ENCODE data around the gene ATP5F1A. TPM values are rescaled to one million over a fixed set of nuclear protein-coding genes. Genes with fewer than 3 reads are reported as not detected.

ATP5F1A gene
- total RNA-seq, 1 experiment from 2014 or later = 298 TPM

GRCh38 chr18:46042571-46043123 is 55.4 kb downstream of the ATP5F1A start:
- Histone ChIP-seq H3K4me3 (ENCODE audit: low read depth in 2 of 2, low read length in 2 of 2) (no peak overlapping the region), H3K9me3 (ENCODE audit: control insufficient read depth, insufficient read depth, low read depth, low read length) (no peaks in the 10 kb centered on the region), H3K27ac (ENCODE audit: low read length) (no peak overlapping the region), H3K4me1 (ENCODE audit: control insufficient read depth, insufficient read depth, low read length) (no peaks in the 10 kb centered on the region), H3K27me3 (ENCODE audit: control insufficient read depth, insufficient read depth, low read length) (no peaks in the 10 kb centered on the region), H3K36me3 (ENCODE audit: control insufficient read depth, insufficient read depth, low read length) (no peaks in the 10 kb centered on the region)
- BruUV-seq (replicated peaks) = no TSS peak
- ChIA-PET POLR2A (no interaction called here), CTCF (no interaction called here)
- no peak for ATAC-seq
- intact Hi-C loops (cut with micrococcal nuclease; ENCODE audit: unreplicated experiment) (no loop called here), in situ Hi-C loops (cut with HindIII; ENCODE audit: low pct_unique_long_range_greater_than_20kb, low sequenced_read_pairs) (no loop called here)
- no peak for DNase-seq (ENCODE audit: low read depth, low spot score)
- TF ChIP-seq POLR2AphosphoS5 (IDR thresholded peaks at IDR 0.05; ENCODE audit: low read depth, low read length) (no peak), REST (IDR thresholded peaks at IDR 0.05; ENCODE audit: insufficient read depth in 1 of 2, low read depth in 2 of 2, low read length in 1 of 2) (no peak), TCF7L2 (IDR thresholded peaks at IDR 0.05; ENCODE audit: low read depth, low read length) (no peak), CTCF (IDR thresholded peaks at IDR 0.05) (no peak), SIN3A (IDR thresholded peaks at IDR 0.05; ENCODE audit: borderline replicate concordance, insufficient read depth, low read depth, low read length) (no peak)

- POLR2A ChIA-PET = no interaction called here
- BruUV-seq (replicated peaks) = no TSS peak
- ATAC-seq (no peak), DNase-seq (ENCODE audit: low read depth, low spot score) (no peak)
- CTCF ChIA-PET = no interaction called here
- H3K4me1 ChIP-seq (ENCODE audit: control insufficient read depth, insufficient read depth, low read length) = no peaks in the 10 kb centered on the region
- intact Hi-C loops (cut with micrococcal nuclease; ENCODE audit: unreplicated experiment) (no loop called here), in situ Hi-C loops (cut with HindIII; ENCODE audit: low pct_unique_long_range_greater_than_20kb, low sequenced_read_pairs) (no loop called here)
- TF ChIP-seq TCF7L2 (IDR thresholded peaks at IDR 0.05; ENCODE audit: low read depth, low read length) = no peak
- TF ChIP-seq REST (IDR thresholded peaks at IDR 0.05; ENCODE audit: insufficient read depth in 1 of 2, low read depth in 2 of 2, low read length in 1 of 2) = no peak
- TF ChIP-seq CTCF (IDR thresholded peaks at IDR 0.05) = no peak
- no peak for TF ChIP-seq POLR2AphosphoS5 (IDR thresholded peaks at IDR 0.05; ENCODE audit: low read depth, low read length)
- no peak for TF ChIP-seq SIN3A (IDR thresholded peaks at IDR 0.05; ENCODE audit: borderline replicate concordance, insufficient read depth, low read depth, low read length)
- H3K4me3 ChIP-seq (ENCODE audit: low read depth in 2 of 2, low read length in 2 of 2) = no peak overlapping the region
- no peaks in the 10 kb centered on the region for H3K27me3 ChIP-seq (ENCODE audit: control insufficient read depth, insufficient read depth, low read length)
- H3K9me3 ChIP-seq (ENCODE audit: control insufficient read depth, insufficient read depth, low read depth, low read length) = no peaks in the 10 kb centered on the region
- no peaks in the 10 kb centered on the region for H3K36me3 ChIP-seq (ENCODE audit: control insufficient read depth, insufficient read depth, low read length)
- no peak overlapping the region for H3K27ac ChIP-seq (ENCODE audit: low read length)
Measured at GRCh38 chr18:46040747-46041104, 57.4 kb downstream of the ATP5F1A start.

All from Panc1 (cell line).